OCI-LY3 (cell line): Measurements from ENCODE around the gene LRRC4C.
A peak's percentile ranks its signal among the peaks of the same experiment; 100 is the strongest.

Experiments used
- H2AFZ ChIP-seq: fragments of 200-600, 300-600 bp; shearing (Covaris generic); 2 replicates; pipeline ENCODE4 v1.6.0; 2014; ENCODE audit warnings: antibody characterized with exemption, low read depth, low read length
- H3K27ac ChIP-seq: fragments of 200-600, 300-600 bp; sonication (generic); 2 replicates; pipeline ENCODE4 v1.5.1; 2014; ENCODE audit warnings: mild to moderate bottlenecking, low read length, moderate library complexity, mixed read lengths
- H3K27me3 ChIP-seq: fragments of 200-600, 300-600 bp; sonication (generic); 2 replicates; pipeline ENCODE4 v1.6.1; 2014; ENCODE audit warnings: low read depth, low read length, mixed read lengths
- H3K36me3 ChIP-seq: fragments of 200-600, 300-600 bp; sonication (generic); replicated peaks from 2 replicates; pipeline ENCODE3; 2014; ENCODE audit warnings: low read depth, low read length, mixed read lengths
- H3K4me1 ChIP-seq: fragments of 300-600, 200-600 bp; sonication (generic); 2 replicates; pipeline ENCODE4 v1.6.1; 2014; ENCODE audit warnings: low read length, mixed read lengths
- H3K4me2 ChIP-seq: fragments of 200-600, 300-600 bp; sonication (generic); 2 replicates; pipeline ENCODE4 v1.6.1; 2014; ENCODE audit warnings: low read length, mixed read lengths
- H3K4me3 ChIP-seq: fragments of 300-600, 200-600 bp; sonication (generic); 2 replicates; pipeline ENCODE4 v1.5.1; 2014; ENCODE audit warnings: antibody characterized with exemption, mild to moderate bottlenecking, low read length, moderate library complexity
- H3K79me2 ChIP-seq: fragments of 300-600, 200-600 bp; shearing (Covaris generic); 2 replicates; pipeline ENCODE4 v1.6.1; 2014; ENCODE audit warnings: mild to moderate bottlenecking, low read length, mixed read lengths
- H3K9ac ChIP-seq: fragments of 300-600, 200-600 bp; shearing (Covaris generic); 2 replicates; pipeline ENCODE4 v1.6.0; 2014; ENCODE audit warnings: mild to moderate bottlenecking, low read length, moderate library complexity
- H3K9me3 ChIP-seq: fragments of 200-600, 300-600 bp; shearing (Covaris generic); 2 replicates; pipeline ENCODE4 v1.6.1; 2014; ENCODE audit warnings: low read length, mixed read lengths; ENCODE audit not compliant: insufficient read depth
- H4K20me1 ChIP-seq: fragments of 200-600, 300-600 bp; sonication (generic); 2 replicates; pipeline ENCODE4 v1.6.1; 2016; ENCODE audit warnings: low read length, mixed read lengths; ENCODE audit not compliant: insufficient read depth
- EZH2phosphoT487 ChIP-seq: fragments of 200-600 bp; shearing (Covaris generic); IDR thresholded peaks from 2 replicates; pipeline ENCODE4 v1.6.1; 2018; ENCODE audit warnings: antibody characterized with exemption, mixed run types, low read depth
- TF ChIP-seq, protein P1 (sequence below): fragments of 200-600, 300-600 bp; sonication (generic); IDR thresholded peaks from 2 replicates; pipeline ENCODE4 v1.5.1; 2014; ENCODE audit warnings: antibody characterized with exemption, low read length, low read depth

LRRC4C gene

GRCh38 chr11:40597546-40598113 is 861.8 kb downstream of the LRRC4C start:
- Histone ChIP-seq H4K20me1 (no peaks in the 10 kb centered on the region), H3K27ac (no peak overlapping the region), H3K4me3 (no peak overlapping the region), H3K9me3 (no peaks in the 10 kb centered on the region), H3K79me2 (no peaks in the 10 kb centered on the region), H2AFZ (no peak overlapping the region), H3K4me2 (no peak overlapping the region), H3K4me1 (no peaks in the 10 kb centered on the region), H3K9ac (no peak overlapping the region), H3K36me3 (no peaks in the 10 kb centered on the region), H3K27me3 (no peaks in the 10 kb centered on the region)
- TF ChIP-seq, protein P1, sequence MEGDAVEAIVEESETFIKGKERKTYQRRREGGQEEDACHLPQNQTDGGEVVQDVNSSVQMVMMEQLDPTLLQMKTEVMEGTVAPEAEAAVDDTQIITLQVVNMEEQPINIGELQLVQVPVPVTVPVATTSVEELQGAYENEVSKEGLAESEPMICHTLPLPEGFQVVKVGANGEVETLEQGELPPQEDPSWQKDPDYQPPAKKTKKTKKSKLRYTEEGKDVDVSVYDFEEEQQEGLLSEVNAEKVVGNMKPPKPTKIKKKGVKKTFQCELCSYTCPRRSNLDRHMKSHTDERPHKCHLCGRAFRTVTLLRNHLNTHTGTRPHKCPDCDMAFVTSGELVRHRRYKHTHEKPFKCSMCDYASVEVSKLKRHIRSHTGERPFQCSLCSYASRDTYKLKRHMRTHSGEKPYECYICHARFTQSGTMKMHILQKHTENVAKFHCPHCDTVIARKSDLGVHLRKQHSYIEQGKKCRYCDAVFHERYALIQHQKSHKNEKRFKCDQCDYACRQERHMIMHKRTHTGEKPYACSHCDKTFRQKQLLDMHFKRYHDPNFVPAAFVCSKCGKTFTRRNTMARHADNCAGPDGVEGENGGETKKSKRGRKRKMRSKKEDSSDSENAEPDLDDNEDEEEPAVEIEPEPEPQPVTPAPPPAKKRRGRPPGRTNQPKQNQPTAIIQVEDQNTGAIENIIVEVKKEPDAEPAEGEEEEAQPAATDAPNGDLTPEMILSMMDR = no peak
- no peak for TF ChIP-seq EZH2phosphoT487

- Histone ChIP-seq H3K27ac (no peak overlapping the region), H3K36me3 (no peaks in the 10 kb centered on the region), H3K9me3 (no peaks in the 10 kb centered on the region), H4K20me1 (no peaks in the 10 kb centered on the region), H3K9ac (no peak overlapping the region), H3K4me2 (no peak overlapping the region), H3K4me3 (no peak overlapping the region), H2AFZ (no peak overlapping the region), H3K27me3 (no peaks in the 10 kb centered on the region), H3K4me1 (no peaks in the 10 kb centered on the region), H3K79me2 (no peaks in the 10 kb centered on the region)
- TF ChIP-seq, protein P1 = no peak
- no peak for TF ChIP-seq EZH2phosphoT487
Measured at GRCh38 chr11:40573254-40573891, 886.1 kb downstream of the LRRC4C start.

DNA sequence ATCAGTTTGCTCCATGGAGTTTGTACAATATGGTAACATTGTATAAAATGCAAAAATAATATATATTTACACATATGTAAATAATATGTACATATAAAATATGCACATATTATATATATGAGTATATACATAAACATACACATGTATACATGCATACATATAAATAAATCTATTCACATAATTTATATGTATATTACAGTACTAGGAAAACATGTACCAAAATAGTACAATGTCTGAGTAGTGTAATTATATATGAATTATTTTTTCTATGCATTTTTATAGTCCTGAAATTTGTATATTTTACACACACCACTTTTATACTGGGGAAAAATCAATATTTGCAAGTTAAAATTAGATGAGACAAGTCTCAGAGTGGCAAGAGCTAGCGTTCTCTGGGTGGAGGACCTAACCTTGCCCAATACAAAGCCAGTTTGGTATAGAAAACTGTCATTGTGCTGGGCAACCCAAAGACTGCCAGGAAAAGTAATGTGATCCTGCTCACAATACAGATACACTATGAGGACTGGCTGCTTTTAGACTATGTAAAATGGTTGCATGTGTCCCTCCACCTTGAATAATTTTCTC is 889.4 kb downstream of the LRRC4C start:
- H3K27me3 ChIP-seq = no peaks in the 10 kb centered on the region
- no peaks in the 10 kb centered on the region for H3K9me3 ChIP-seq
- no peaks in the 10 kb centered on the region for H4K20me1 ChIP-seq
- no peaks in the 10 kb centered on the region for H3K36me3 ChIP-seq
- no peak overlapping the region for H3K4me3 ChIP-seq
- TF ChIP-seq, protein P1 = no peak
- TF ChIP-seq EZH2phosphoT487 = no peak
- H3K27ac ChIP-seq = no peak overlapping the region
- no peaks in the 10 kb centered on the region for H3K79me2 ChIP-seq
- no peaks in the 10 kb centered on the region for H3K4me1 ChIP-seq
- H3K4me2 ChIP-seq = no peak overlapping the region
- H2AFZ ChIP-seq = no peak overlapping the region
- H3K9ac ChIP-seq = no peak overlapping the region

- no peak overlapping the region for H3K27ac ChIP-seq
- no peak overlapping the region for H3K4me3 ChIP-seq
- peaks cover 4% of the 10 kb centered on the region; the same call in 1 of the 2 replicates for H3K4me1 ChIP-seq
- no peak overlapping the region for H3K9ac ChIP-seq
- TF ChIP-seq, protein P1 = no peak
- TF ChIP-seq EZH2phosphoT487 = no peak
- no peaks in the 10 kb centered on the region for H3K27me3 ChIP-seq
- H3K4me2 ChIP-seq = no peak overlapping the region
- no peaks in the 10 kb centered on the region for H4K20me1 ChIP-seq
- 0 out of 2 replicates have a peak overlapping the region, but pooled peaks have one; percentile 27 for H2AFZ ChIP-seq
- no peaks in the 10 kb centered on the region for H3K36me3 ChIP-seq
- no peaks in the 10 kb centered on the region for H3K9me3 ChIP-seq
- no peaks in the 10 kb centered on the region for H3K79me2 ChIP-seq
Measured at GRCh38 chr11:40567392-40567791, 892.1 kb downstream of the LRRC4C start.
